HG03039 (cell line): ENCODE data around the gene BDP1.
"Not testable (repeated sequence)": the region's sequence is repeated elsewhere in the genome, so short reads cannot be mapped to it uniquely, and the experiment has no call there.

ENCODE experiments used
- ATAC-seq: cut with Tn5 transposase; IDR thresholded peaks from one replicate; pipeline ENCODE4 v1.9.1; 2021; ENCODE audit warnings: mild to moderate bottlenecking, moderate library complexity; ENCODE audit not compliant: unreplicated experiment

Gene BDP1

GRCh38 chr5:71455427-71456361, at the start of gene BDP1:
BDP1 (plus strand) TSS chr5:71455651; CDS start chr5:71455878, 227 bp downstream.
- ATAC-seq: peak; percentile 94

- not testable (repeated sequence) for ATAC-seq
Measured at GRCh38 chr5:71410088-71410487, 45.4 kb upstream of the BDP1 start.

- not testable (repeated sequence) for ATAC-seq
Measured at GRCh38 chr5:71415626-71416025, 39.8 kb upstream of the BDP1 start.

- not testable (repeated sequence) for ATAC-seq
Measured at GRCh38 chr5:71418026-71418425, 37.4 kb upstream of the BDP1 start.

GRCh38 chr5:71421278-71421677, 34.2 kb upstream of the BDP1 start:
- ATAC-seq: not testable (repeated sequence)

- ATAC-seq: not testable (repeated sequence)
Measured at GRCh38 chr5:71423896-71424295, 31.6 kb upstream of the BDP1 start.

GRCh38 chr5:71426686-71427474, 28.6 kb upstream of the BDP1 start:
- not testable (repeated sequence) for ATAC-seq

- not testable (repeated sequence) for ATAC-seq
Measured at GRCh38 chr5:71432410-71432809, 23.0 kb upstream of the BDP1 start.

- ATAC-seq: not testable (repeated sequence)
Measured at GRCh38 chr5:71434825-71435224, 20.6 kb upstream of the BDP1 start.

- ATAC-seq: not testable (repeated sequence)
Measured at GRCh38 chr5:71441564-71441963, 13.9 kb upstream of the BDP1 start.

- ATAC-seq: not testable (repeated sequence)
Measured at GRCh38 chr5:71443891-71444290, 11.6 kb upstream of the BDP1 start.

GRCh38 chr5:71445015-71445414, 10.4 kb upstream of the BDP1 start:
- ATAC-seq: not testable (repeated sequence)

- ATAC-seq: not testable (repeated sequence)
Measured at GRCh38 chr5:71445523-71446152, 9.8 kb upstream of the BDP1 start.

GRCh38 chr5:71446540-71447216, 8.8 kb upstream of the BDP1 start:
- ATAC-seq: not testable (repeated sequence)

GRCh38 chr5:71447218-71447808, 8.1 kb upstream of the BDP1 start:
- ATAC-seq: peak; percentile 87

GRCh38 chr5:71452876-71453275, 2.6 kb upstream of the BDP1 start:
- ATAC-seq: no peak

- no peak for ATAC-seq
Measured at GRCh38 chr5:71454913-71455312, 538 bp upstream of the BDP1 start.

- no peak for ATAC-seq
Measured at GRCh38 chr5:71456362-71456743, 902 bp downstream of the BDP1 start.

- no peak for ATAC-seq
Measured at GRCh38 chr5:71457106-71457505, 1.7 kb downstream of the BDP1 start.

GRCh38 chr5:71460693-71461092, 5.2 kb downstream of the BDP1 start:
- no peak for ATAC-seq
